Fibroblast of mammary gland (primary cell): ENCODE data around the gene OR4D9.
"Not testable (repeated sequence)": the region's sequence is repeated elsewhere in the genome, so short reads cannot be mapped to it uniquely, and the experiment has no call there.

Source experiments
- DNase-seq: peaks from one replicate; pipeline ENCODE4 v3.0.0-alpha.2; 2010; ENCODE audit warnings: low read depth
- H3K4me3 ChIP-seq: 2 replicates; pipeline ENCODE4 v1.5.1; 2011; ENCODE audit warnings: low read depth, mild to moderate bottlenecking, low read length, moderate library complexity; ENCODE audit not compliant: control insufficient read depth
- TF ChIP-seq, protein P1 (sequence below): conservative IDR thresholded peaks from 2 replicates; pipeline ENCODE4 v1.5.1; 2011; ENCODE audit warnings: low read depth, low read length, inconsistent platforms; ENCODE audit not compliant: control insufficient read depth, insufficient read depth

The OR4D9 gene

GRCh38 chr11:59501931-59502330 lies 9.4 kb upstream of the OR4D9 start:
- DNase-seq = no peak
- no peak overlapping the region for H3K4me3 ChIP-seq
- TF ChIP-seq, protein P1, sequence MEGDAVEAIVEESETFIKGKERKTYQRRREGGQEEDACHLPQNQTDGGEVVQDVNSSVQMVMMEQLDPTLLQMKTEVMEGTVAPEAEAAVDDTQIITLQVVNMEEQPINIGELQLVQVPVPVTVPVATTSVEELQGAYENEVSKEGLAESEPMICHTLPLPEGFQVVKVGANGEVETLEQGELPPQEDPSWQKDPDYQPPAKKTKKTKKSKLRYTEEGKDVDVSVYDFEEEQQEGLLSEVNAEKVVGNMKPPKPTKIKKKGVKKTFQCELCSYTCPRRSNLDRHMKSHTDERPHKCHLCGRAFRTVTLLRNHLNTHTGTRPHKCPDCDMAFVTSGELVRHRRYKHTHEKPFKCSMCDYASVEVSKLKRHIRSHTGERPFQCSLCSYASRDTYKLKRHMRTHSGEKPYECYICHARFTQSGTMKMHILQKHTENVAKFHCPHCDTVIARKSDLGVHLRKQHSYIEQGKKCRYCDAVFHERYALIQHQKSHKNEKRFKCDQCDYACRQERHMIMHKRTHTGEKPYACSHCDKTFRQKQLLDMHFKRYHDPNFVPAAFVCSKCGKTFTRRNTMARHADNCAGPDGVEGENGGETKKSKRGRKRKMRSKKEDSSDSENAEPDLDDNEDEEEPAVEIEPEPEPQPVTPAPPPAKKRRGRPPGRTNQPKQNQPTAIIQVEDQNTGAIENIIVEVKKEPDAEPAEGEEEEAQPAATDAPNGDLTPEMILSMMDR = no peak

GRCh38 chr11:59503276-59503675 lies 8.1 kb upstream of the OR4D9 start, which contains the start of gene OR4D11:
Gene OR4D11 (plus strand): TSS chr11:59503576. CDS start chr11:59503576, 0 bp downstream.
- no peak within 1 kb of the TSS for H3K4me3 ChIP-seq
- DNase-seq = no peak
- TF ChIP-seq, protein P1 = no peak

DNA sequence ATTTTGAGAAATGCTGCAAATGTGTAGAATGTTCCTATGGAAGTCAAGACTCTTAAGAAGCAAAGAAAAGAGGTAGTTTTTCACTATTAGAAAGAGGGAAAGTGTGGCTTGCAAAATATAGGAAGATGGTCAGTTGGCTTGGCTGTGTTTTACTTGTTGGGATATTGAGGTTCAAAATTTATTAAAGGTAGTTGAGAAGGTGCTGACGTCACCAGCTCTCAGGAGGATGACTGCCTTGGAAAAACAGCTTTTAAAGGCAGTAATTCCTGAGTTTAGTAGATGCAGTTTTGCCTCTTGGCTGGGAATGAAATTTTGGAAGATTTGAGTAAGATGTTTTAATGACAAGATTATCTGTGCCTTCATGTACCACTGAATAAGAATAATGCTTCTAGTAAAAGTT lies 336 bp downstream of the OR4D9 start:
- TF ChIP-seq, protein P1 = no peak
- H3K4me3 ChIP-seq = no peak overlapping the region
- DNase-seq = no peak

GRCh38 chr11:59520139-59520538 lies 8.8 kb downstream of the OR4D9 start:
- not testable (repeated sequence) for DNase-seq, H3K4me3 ChIP-seq

DNA sequence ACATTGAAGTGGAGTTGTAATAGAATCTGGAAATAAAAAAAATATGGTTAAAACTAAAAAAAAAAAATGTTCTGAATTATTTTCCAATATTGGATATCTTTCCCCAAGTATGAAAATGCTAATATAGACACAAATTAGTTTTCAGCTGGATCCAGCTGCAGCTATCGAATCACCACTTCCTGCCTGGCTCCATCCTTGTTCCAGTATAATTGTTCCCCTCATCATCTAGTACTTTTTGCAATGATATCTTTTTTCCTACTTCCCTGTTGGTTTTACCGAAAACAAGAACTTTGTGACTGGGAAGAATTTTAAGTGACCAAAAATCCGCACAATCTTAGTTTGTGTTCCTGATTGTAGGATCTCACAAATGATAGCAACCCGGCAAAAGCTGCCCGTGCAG lies 9.4 kb downstream of the OR4D9 start:
- no peak for DNase-seq
- H3K4me3 ChIP-seq = no peak overlapping the region
- TF ChIP-seq, protein P1 = no peak

GRCh38 chr11:59523541-59523940 lies 12.2 kb downstream of the OR4D9 start:
- H3K4me3 ChIP-seq = no peak overlapping the region
- TF ChIP-seq, protein P1 = no peak
- DNase-seq = no peak

DNA sequence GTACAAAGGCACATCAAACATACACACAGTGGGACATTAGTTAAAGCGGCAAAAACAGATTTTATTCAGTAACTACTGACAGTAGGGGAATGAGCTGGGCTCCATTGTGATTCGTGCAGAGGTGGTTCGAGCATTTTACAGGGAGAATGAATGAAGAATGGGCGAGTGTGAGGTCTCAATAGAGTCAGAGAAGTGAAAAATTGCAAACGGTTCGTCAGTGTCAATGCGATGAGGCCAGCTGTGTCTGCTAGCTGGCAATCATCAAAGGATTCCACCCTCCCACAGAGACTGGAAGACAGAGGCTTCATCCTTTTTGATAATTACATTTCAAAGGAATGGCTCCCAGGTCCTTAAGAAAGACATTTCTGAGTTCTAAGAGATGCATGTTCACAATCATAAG lies 17.4 kb downstream of the OR4D9 start:
- no peak overlapping the region for H3K4me3 ChIP-seq
- DNase-seq = no peak
- TF ChIP-seq, protein P1 = no peak
